HepG2 (cell line): ENCODE measurements around the gene POU2F1. TPM values are rescaled to one million over a fixed set of nuclear protein-coding genes. Genes with fewer than 3 reads are reported as not detected.

Experiments used
- AKAP8 ChIP-seq: sonication (generic); formaldehyde crosslinking; IDR thresholded peaks from 2 replicates; pipeline ENCODE4 v1.5.1; 2020; ENCODE audit warnings: mild to moderate bottlenecking, missing genetic modification reagents
- ATAD3A ChIP-seq: sonication (generic); formaldehyde crosslinking; IDR thresholded peaks from 2 replicates; pipeline ENCODE4 v1.4.0; 2020; ENCODE audit warnings: missing genetic modification reagents
- CBX1 ChIP-seq: IDR thresholded peaks from one replicate; pipeline ENCODE4 v1.6.1; 2016; ENCODE audit warnings: antibody characterized with exemption, low read depth
- CBX5 ChIP-seq: sonication (generic); formaldehyde crosslinking; IDR thresholded peaks from 2 replicates; pipeline ENCODE4 v1.4.0; 2020; ENCODE audit warnings: missing genetic modification reagents, borderline replicate concordance
- CENPT ChIP-seq: sonication (generic); formaldehyde crosslinking; IDR thresholded peaks from 2 replicates; pipeline ENCODE4 v1.8.0; 2022; ENCODE audit warnings: low read depth, mild to moderate bottlenecking, moderate library complexity, missing genetic modification reagents
- DPF2 ChIP-seq: sonication (generic); formaldehyde crosslinking; IDR thresholded peaks from 2 replicates; pipeline ENCODE4 v1.4.0; 2020; ENCODE audit warnings: mild to moderate bottlenecking, low read depth, missing genetic modification reagents, borderline replicate concordance
- IRF2 ChIP-seq: IDR thresholded peaks from 2 replicates; pipeline ENCODE4 v1.6.1; 2018; ENCODE audit warnings: missing genetic modification reagents, missing compliant biosample characterization
- KMT2B ChIP-seq: IDR thresholded peaks from 2 replicates; pipeline ENCODE4 v1.6.1; 2016; ENCODE audit warnings: missing genetic modification reagents, missing compliant biosample characterization
- MTF1 ChIP-seq: sonication (generic); formaldehyde crosslinking; IDR thresholded peaks from 2 replicates; pipeline ENCODE4 v1.5.0; 2020; ENCODE audit warnings: missing genetic modification reagents
- MXD4 ChIP-seq: IDR thresholded peaks from 2 replicates; pipeline ENCODE4 v1.6.1; 2016; ENCODE audit warnings: mild to moderate bottlenecking, missing biosample characterization, missing genetic modification reagents
- NFIC ChIP-seq: IDR thresholded peaks from 2 replicates; pipeline ENCODE4 v1.6.1; 2012; ENCODE audit warnings: mild to moderate bottlenecking, low read length, inconsistent platforms
- NR1H2 ChIP-seq: sonication (generic); formaldehyde crosslinking; IDR thresholded peaks from 2 replicates; pipeline ENCODE4 v1.8.1; 2022; ENCODE audit warnings: low read depth, missing genetic modification reagents, borderline replicate concordance
- PTBP1 ChIP-seq: fragments of 200-400 bp; formaldehyde crosslinking; IDR thresholded peaks from 2 replicates; pipeline ENCODE4 v1.6.1; 2018; ENCODE audit warnings: low read length, low read depth; ENCODE audit not compliant: poor library complexity, severe bottlenecking
- RARG ChIP-seq: sonication (generic); formaldehyde crosslinking; IDR thresholded peaks from 2 replicates; pipeline ENCODE4 v1.4.0; 2020; ENCODE audit warnings: low read depth, mild to moderate bottlenecking, missing genetic modification reagents
- RBM39 ChIP-seq: fragments of 200-400 bp; formaldehyde crosslinking; IDR thresholded peaks from one replicate; pipeline ENCODE4 v1.6.1; 2018; ENCODE audit warnings: antibody characterized with exemption, mild to moderate bottlenecking, low read depth, low read length; ENCODE audit not compliant: poor library complexity, severe bottlenecking
- RORA ChIP-seq: sonication (generic); formaldehyde crosslinking; IDR thresholded peaks from 2 replicates; pipeline ENCODE4 v1.5.0; 2020; ENCODE audit warnings: mild to moderate bottlenecking, missing genetic modification reagents, moderate library complexity
- SP2 ChIP-seq: sonication (generic); formaldehyde crosslinking; IDR thresholded peaks from 2 replicates; pipeline ENCODE4 v1.5.1; 2020; ENCODE audit warnings: mild to moderate bottlenecking, missing genetic modification reagents
- TAF1 ChIP-seq: sonication (generic); formaldehyde crosslinking; IDR thresholded peaks from 2 replicates; pipeline ENCODE4 v1.4.0; 2020; ENCODE audit warnings: missing genetic modification reagents
- TFE3 ChIP-seq: IDR thresholded peaks from 2 replicates; pipeline ENCODE4 v1.6.1; 2016
- TOPORS ChIP-seq: sonication (generic); formaldehyde crosslinking; IDR thresholded peaks from 2 replicates; pipeline ENCODE4 v1.8.0; 2023; ENCODE audit warnings: mild to moderate bottlenecking, missing genetic modification reagents
- ZBTB33 ChIP-seq: sonication (generic); formaldehyde crosslinking; IDR thresholded peaks from 2 replicates; pipeline ENCODE4 v1.4.0; 2020; ENCODE audit warnings: missing genetic modification reagents
- ZBTB46 ChIP-seq: sonication (generic); formaldehyde crosslinking; IDR thresholded peaks from 2 replicates; pipeline ENCODE4 v1.4.0; 2020; ENCODE audit warnings: mild to moderate bottlenecking, missing genetic modification reagents, borderline replicate concordance
- ZNF382 ChIP-seq: sonication (generic); formaldehyde crosslinking; IDR thresholded peaks from 2 replicates; pipeline ENCODE4 v1.5.0; 2020; ENCODE audit warnings: missing genetic modification reagents, mild to moderate bottlenecking, borderline replicate concordance
- ZNF703 ChIP-seq: sonication (generic); formaldehyde crosslinking; IDR thresholded peaks from 2 replicates; pipeline ENCODE4 v1.5.1; 2020; ENCODE audit warnings: missing genetic modification reagents, mild to moderate bottlenecking, moderate library complexity, borderline replicate concordance
- ZNF75D ChIP-seq: sonication (generic); formaldehyde crosslinking; IDR thresholded peaks from 2 replicates; pipeline ENCODE4 v1.8.1; 2023; ENCODE audit warnings: missing genetic modification reagents, mild to moderate bottlenecking, borderline replicate concordance
- ZSCAN12 ChIP-seq: sonication (generic); formaldehyde crosslinking; IDR thresholded peaks from 2 replicates; pipeline ENCODE4 v1.9.0; 2021; ENCODE audit warnings: mild to moderate bottlenecking, missing genetic modification reagents
- polyA plus RNA-seq, 8 experiments: library from polyadenylated mRNA; depleted of rRNA in 3 of 8; stranded (reverse) in 7 of 8; unstranded in 1 of 8; fragments of >200 nt; fragmentation: Illumina TruSeq in 4 of 8; extraction: Trizol in 4 of 8; gene quantifications; 2 replicates each; pipeline versions ENCODE4 v1.2.1 to v1.2.3, GENCODE V29; 2011 to 2016; ENCODE audit warnings: low read depth in 4 of 8, missing spikeins in 1 of 8, mixed read lengths in 1 of 8; ENCODE audit not compliant: insufficient read depth in 1 of 8
- total RNA-seq, 5 experiments: library from RNA; depleted of rRNA; stranded (reverse); fragments of >200 nt; fragmentation: Illumina TruSeq; extraction: Trizol; gene quantifications; 2 replicates each; pipeline ENCODE4 v1.2.3, GENCODE V29; 2016; ENCODE audit warnings: low read depth in 1 of 5

POU2F1 gene
- total and polyA plus RNA-seq, 2 of the 13 experiments (the other 11 are each of a cell fraction or from before 2014, with no cell fraction given): 10.2 to 13.0 TPM

- TF ChIP-seq NFIC (no peak), ATAD3A (CRISPR knock-in tag) (no peak), MTF1 (CRISPR knock-in tag) (no peak), NR1H2 (no peak), MXD4 (CRISPR knock-in tag) (no peak), ZNF703 (no peak), ZSCAN12 (CRISPR knock-in tag) (no peak), KMT2B (CRISPR knock-in tag) (peak; percentile 53; the same call in 1 of the 2 replicates), ZBTB46 (CRISPR knock-in tag) (no peak), TAF1 (CRISPR knock-in tag) (peak; percentile 64; the same call in 1 of the 2 replicates), ZNF75D (CRISPR knock-in tag) (no peak), RORA (no peak), CENPT (no peak), SP2 (CRISPR knock-in tag) (no peak), AKAP8 (CRISPR knock-in tag) (0 out of 2 replicates have a peak, but pooled peaks have one; percentile 72), CBX5 (CRISPR knock-in tag) (no peak), ZNF382 (CRISPR knock-in tag) (no peak), DPF2 (no peak), PTBP1 (no peak), RARG (no peak), CBX1 (no peak), IRF2 (CRISPR knock-in tag) (0 out of 2 replicates have a peak, but pooled peaks have one; percentile 19), TOPORS (CRISPR knock-in tag) (no peak), TFE3 (CRISPR knock-in tag) (no peak; the same call in 1 of the 2 replicates), RBM39 (no peak), ZBTB33 (no peak)
Measured at GRCh38 chr1:167221738-167222610, 1.3 kb downstream of the POU2F1 start (continued).
